HEK293T (cell line): ENCODE data around the gene SMPX.

Experiments
- ARNT ChIP-seq: fragments of 450-650 bp; IDR thresholded peaks from 2 replicates; pipeline ENCODE4 v1.6.1; 2017; ENCODE audit warnings: mild to moderate bottlenecking
- BHLHE40 ChIP-seq: fragments of 450-650 bp; IDR thresholded peaks from 2 replicates; pipeline ENCODE4 v1.6.1; 2016; ENCODE audit warnings: mild to moderate bottlenecking, moderate library complexity, borderline replicate concordance
- ELF4 ChIP-seq: fragments of 450-650 bp; IDR thresholded peaks from 2 replicates; pipeline ENCODE4 v1.6.1; 2017; ENCODE audit warnings: antibody characterized with exemption
- FOXA1 ChIP-seq: fragments of 450-650 bp; IDR thresholded peaks from 2 replicates; pipeline ENCODE4 v1.6.1; 2016; ENCODE audit warnings: mild to moderate bottlenecking
- FOXK2 ChIP-seq: fragments of 450-650 bp; IDR thresholded peaks from 2 replicates; pipeline ENCODE4 v1.6.1; 2016; ENCODE audit warnings: mild to moderate bottlenecking
- FOXM1 ChIP-seq: fragments of 450-650 bp; IDR thresholded peaks from 2 replicates; pipeline ENCODE4 v1.6.1; 2017; ENCODE audit warnings: mild to moderate bottlenecking, borderline replicate concordance
- HDGF ChIP-seq: fragments of 450-650 bp; IDR thresholded peaks from 2 replicates; pipeline ENCODE4 v1.6.1; 2017; ENCODE audit warnings: antibody characterized with exemption, borderline replicate concordance
- L3MBTL2 ChIP-seq: fragments of 450-650 bp; conservative IDR thresholded peaks from 2 replicates; pipeline ENCODE4 v1.6.1; 2016; ENCODE audit warnings: mild to moderate bottlenecking
- LEF1 ChIP-seq: fragments of 450-650 bp; IDR thresholded peaks from 2 replicates; pipeline ENCODE4 v1.6.1; 2017; ENCODE audit warnings: mild to moderate bottlenecking, borderline replicate concordance
- NFRKB ChIP-seq: fragments of 450-650 bp; IDR thresholded peaks from 2 replicates; pipeline ENCODE4 v1.6.1; 2016; ENCODE audit warnings: mild to moderate bottlenecking, moderate library complexity
- PKNOX1 ChIP-seq: fragments of 450-650 bp; IDR thresholded peaks from 2 replicates; pipeline ENCODE4 v1.6.1; 2016
- SP1 ChIP-seq: fragments of 450-650 bp; IDR thresholded peaks from 2 replicates; pipeline ENCODE4 v1.6.1; 2017
- SUZ12 ChIP-seq: fragments of 450-650 bp; IDR thresholded peaks from 2 replicates; pipeline ENCODE4 v1.6.1; 2016; ENCODE audit warnings: mild to moderate bottlenecking
- ZNF384 ChIP-seq: fragments of 450-650 bp; IDR thresholded peaks from 2 replicates; pipeline ENCODE4 v1.6.1; 2016

GRCh38 chrX:21738950-21739287 is 19.0 kb downstream of the SMPX start:
- TF ChIP-seq LEF1 (no peak), NFRKB (no peak), HDGF (no peak), FOXM1 (no peak), L3MBTL2 (no peak), FOXK2 (no peak), BHLHE40 (no peak), ELF4 (no peak), SUZ12 (no peak), ARNT (no peak), SP1 (no peak), ZNF384 (no peak), PKNOX1 (no peak), FOXA1 (no peak)
